GM12875 (cell line): ENCODE data around the gene SLC26A3.

ENCODE experiments used
- H3K4me3 ChIP-seq: one replicate; pipeline ENCODE4 v1.5.1; 2011; ENCODE audit warnings: low read depth, low read length, control low read depth
- TF ChIP-seq, protein P1 (sequence below): IDR thresholded peaks from 2 replicates; pipeline ENCODE4 v1.5.1; 2011; ENCODE audit warnings: low read depth, mild to moderate bottlenecking, control low read depth, inconsistent platforms, low read length, moderate library complexity, borderline replicate concordance; ENCODE audit not compliant: insufficient read depth

Gene SLC26A3

DNA sequence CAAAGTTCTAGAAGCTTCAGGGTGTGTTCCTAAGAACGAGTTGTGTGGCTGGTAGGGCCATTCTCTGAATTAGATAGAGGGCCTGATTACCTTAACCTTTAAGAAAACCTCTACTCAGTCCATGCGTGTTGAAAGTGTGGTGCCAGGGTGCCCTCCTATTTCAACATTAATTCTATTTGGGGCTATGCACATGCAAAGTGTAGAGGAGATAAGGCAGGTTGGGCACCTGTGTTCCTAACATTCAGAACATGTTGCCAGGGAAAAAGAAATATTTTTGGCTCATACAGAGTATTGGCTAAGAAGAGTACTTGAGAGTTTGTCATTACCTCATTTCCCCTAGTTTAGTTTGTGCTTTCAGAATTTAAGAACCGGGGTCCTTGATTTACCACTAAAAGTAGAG is 20.6 kb downstream of the SLC26A3 start:
- no peak overlapping the region for H3K4me3 ChIP-seq
- TF ChIP-seq, protein P1, sequence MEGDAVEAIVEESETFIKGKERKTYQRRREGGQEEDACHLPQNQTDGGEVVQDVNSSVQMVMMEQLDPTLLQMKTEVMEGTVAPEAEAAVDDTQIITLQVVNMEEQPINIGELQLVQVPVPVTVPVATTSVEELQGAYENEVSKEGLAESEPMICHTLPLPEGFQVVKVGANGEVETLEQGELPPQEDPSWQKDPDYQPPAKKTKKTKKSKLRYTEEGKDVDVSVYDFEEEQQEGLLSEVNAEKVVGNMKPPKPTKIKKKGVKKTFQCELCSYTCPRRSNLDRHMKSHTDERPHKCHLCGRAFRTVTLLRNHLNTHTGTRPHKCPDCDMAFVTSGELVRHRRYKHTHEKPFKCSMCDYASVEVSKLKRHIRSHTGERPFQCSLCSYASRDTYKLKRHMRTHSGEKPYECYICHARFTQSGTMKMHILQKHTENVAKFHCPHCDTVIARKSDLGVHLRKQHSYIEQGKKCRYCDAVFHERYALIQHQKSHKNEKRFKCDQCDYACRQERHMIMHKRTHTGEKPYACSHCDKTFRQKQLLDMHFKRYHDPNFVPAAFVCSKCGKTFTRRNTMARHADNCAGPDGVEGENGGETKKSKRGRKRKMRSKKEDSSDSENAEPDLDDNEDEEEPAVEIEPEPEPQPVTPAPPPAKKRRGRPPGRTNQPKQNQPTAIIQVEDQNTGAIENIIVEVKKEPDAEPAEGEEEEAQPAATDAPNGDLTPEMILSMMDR, result no peak

DNA sequence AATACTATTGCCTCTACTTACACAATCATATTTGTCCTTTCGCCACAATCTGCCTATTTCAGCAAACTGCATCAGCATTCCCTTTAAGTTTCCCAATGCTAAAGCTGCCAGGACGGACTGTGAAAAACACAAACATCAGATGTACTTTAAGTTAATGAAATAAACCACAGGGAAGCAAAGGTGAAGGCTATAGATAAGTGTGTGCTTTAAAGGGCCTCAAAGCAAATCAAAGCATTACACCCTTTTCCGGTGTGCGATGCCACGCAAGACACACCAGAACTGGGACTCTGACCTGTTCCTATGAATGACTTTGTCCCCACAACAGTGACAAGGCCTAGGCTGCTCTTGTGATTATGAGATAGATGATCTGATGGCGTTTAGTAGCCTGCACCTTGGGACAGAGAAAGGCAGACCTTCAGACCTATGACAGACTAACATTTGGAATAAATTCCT is 23.4 kb downstream of the SLC26A3 start:
- H3K4me3 ChIP-seq, result no peak overlapping the region
- TF ChIP-seq, protein P1, result no peak

DNA sequence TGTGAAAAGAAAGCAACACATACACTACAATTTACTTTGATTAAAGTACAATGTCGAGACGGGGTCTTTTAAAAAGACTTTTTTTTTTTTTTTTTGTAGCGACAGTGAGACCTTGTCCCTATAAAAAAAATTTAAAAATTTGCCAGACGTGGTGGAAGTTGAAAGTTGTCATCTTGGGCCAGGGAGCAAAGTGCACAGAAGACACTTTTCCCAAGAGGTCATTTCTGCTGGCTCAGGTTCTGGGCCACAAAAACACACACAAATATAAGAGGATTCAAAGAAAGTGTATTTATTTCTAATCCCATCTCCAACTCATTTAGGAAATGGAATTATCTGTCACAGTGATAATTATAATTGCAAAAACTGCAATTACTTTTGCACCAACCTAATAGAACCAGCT is 24.7 kb downstream of the SLC26A3 start:
- TF ChIP-seq, protein P1, result no peak
- H3K4me3 ChIP-seq, result no peak overlapping the region

DNA sequence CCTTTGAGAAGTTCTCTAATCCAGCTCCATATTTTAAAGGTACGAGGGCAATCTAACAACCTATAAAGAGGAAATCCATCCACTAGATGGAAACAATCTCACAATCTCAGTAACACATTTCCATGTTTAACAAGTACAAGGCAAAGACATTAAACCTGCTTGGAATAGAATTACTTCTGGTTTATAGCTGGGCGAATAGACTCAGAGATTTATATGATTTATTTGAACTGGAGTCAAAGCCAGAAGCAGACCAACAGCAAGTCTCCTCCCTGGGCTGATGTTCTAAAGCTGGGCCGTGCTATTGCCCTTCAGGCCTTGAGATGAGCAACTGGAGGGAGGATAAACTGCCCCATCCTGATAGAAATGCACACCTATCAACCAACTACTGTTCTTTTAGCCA is 25.3 kb downstream of the SLC26A3 start:
- no peak overlapping the region for H3K4me3 ChIP-seq
- TF ChIP-seq, protein P1, result no peak

DNA sequence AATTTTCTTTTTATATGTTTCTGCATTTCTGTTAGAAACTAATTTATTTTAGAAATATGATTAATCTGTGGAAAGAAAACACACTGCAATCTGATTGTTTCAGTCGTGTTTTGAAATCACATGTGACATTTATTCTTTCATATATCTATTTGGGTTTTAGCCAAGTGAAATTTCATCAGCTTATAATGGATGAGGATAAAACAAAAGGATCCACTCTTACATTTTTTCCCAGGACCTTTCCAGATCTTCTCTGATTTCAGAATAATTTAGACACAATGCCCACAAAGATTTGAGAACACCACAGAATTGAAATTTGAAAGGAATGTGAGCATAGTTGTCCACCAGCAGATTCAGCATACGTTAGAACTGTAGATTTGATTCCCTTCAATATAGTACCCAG is 30.0 kb downstream of the SLC26A3 start:
- no peak overlapping the region for H3K4me3 ChIP-seq
- TF ChIP-seq, protein P1, result no peak

DNA sequence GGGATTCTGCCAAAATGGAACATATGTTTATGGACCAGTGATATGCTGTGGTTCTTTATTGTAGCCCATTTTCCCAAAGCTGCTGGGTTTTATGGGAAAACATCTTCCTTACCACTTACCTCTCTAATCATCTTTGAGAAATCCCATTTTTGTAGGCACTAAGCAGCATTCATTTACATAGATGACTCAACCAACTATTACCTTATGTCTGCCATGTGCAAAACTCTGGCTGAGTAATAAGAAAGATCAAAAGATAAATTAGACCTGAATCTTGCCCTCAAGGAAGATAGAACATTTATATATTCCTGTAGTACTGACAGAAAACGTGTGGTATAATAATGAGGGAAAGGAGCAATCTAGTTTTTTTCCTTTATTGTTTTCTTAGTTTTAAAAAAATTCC is 34.8 kb downstream of the SLC26A3 start:
- no peak overlapping the region for H3K4me3 ChIP-seq
- TF ChIP-seq, protein P1, result no peak

DNA sequence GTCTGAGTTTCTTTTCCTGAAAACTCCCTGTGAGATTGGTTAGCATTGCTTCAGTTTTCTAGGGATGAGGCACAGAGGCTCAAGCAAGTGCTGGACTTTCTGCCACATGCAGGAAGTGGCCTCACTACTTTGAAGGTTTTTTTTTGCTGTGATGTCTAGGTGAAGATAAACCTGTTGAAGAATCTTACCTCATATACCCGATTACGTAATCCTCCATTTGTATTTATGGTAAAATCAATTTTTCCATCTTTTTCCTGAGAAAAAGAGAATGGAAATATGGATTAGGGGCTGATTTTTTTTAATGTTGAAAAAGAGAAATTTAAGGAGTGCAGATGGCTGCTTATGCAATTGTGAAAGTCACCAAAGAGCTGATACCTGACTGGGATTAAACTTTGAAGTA is 35.6 kb downstream of the SLC26A3 start:
- TF ChIP-seq, protein P1, result no peak

More for the DNA sequence above, 35.6 kb downstream of the SLC26A3 start:
- no peak overlapping the region for H3K4me3 ChIP-seq
